ENCODE data around the gene DCAF16. TPM values are rescaled to one million over a fixed set of nuclear protein-coding genes. Genes with fewer than 3 reads are reported as not detected.

The DCAF16 gene
- total RNA-seq, 1 donor from 2014 or later = 32.7 TPM

- no peaks in the 10 kb centered on the region for H3K27me3 ChIP-seq (ENCODE audit: insufficient read depth, low read length)
- H3K9me3 ChIP-seq (ENCODE audit: insufficient read depth, low read depth, low read length) = no peaks in the 10 kb centered on the region
- Mint-ChIP-seq H3K27me3 (ENCODE audit: low read depth, unreplicated experiment) (no peaks in the 10 kb centered on the region), H3K4me3 (ENCODE audit: unreplicated experiment) (peak overlapping the region; percentile 90), H3K4me1 (ENCODE audit: low read depth, unreplicated experiment) (peaks cover 21% of the 10 kb centered on the region), H3K27ac (ENCODE audit: unreplicated experiment) (peak overlapping the region; percentile 42), H3K36me3 (ENCODE audit: low read depth, unreplicated experiment) (no peaks in the 10 kb centered on the region), H3K9me3 (ENCODE audit: unreplicated experiment) (no peaks in the 10 kb centered on the region)
- TF ChIP-seq CTCF (IDR thresholded peaks at IDR 0.05; ENCODE audit: insufficient read depth, low read depth, low read length) (no peak), EZH2 (IDR thresholded peaks at IDR 0.05; ENCODE audit: insufficient read depth, low read length) (no peak)
- peak overlapping the region; percentile 87 for H2AFZ ChIP-seq (ENCODE audit: low read depth, low read length)
- no peak for DNase-seq (ENCODE audit: low read depth)
- H3K36me3 ChIP-seq (ENCODE audit: insufficient read depth, low read length) = no peaks in the 10 kb centered on the region
- peaks cover 22% of the 10 kb centered on the region for H4K20me1 ChIP-seq (ENCODE audit: insufficient read depth, low read length)
- H3K4me1 ChIP-seq (ENCODE audit: insufficient read depth, low read length) = peaks cover 18% of the 10 kb centered on the region
- H3K4me2 ChIP-seq (ENCODE audit: low read length) = peak overlapping the region; percentile 92
- H3K27ac ChIP-seq (ENCODE audit: low read depth, low read length) = peak overlapping the region; percentile 24
- peak overlapping the region; percentile 94 for H3K9ac ChIP-seq (ENCODE audit: low read length)
- no peak for FAIRE-seq
- H3K4me3 ChIP-seq (ENCODE audit: insufficient read depth, low read depth, low read length) = peak overlapping the region; percentile 88
- peaks cover 94% of the 10 kb centered on the region for H3K79me2 ChIP-seq (ENCODE audit: insufficient read depth, low read length)
These were observed 1.6 kb upstream of the DCAF16 start for GRCh38 chr4:17812125-17812524.

- H3K27me3 ChIP-seq (ENCODE audit: insufficient read depth, low read length) = no peaks in the 10 kb centered on the region
- no peaks in the 10 kb centered on the region for H3K36me3 ChIP-seq (ENCODE audit: insufficient read depth, low read length)
- no peaks in the 10 kb centered on the region for H3K27me3 Mint-ChIP-seq (ENCODE audit: low read depth, unreplicated experiment)
- peaks cover 18% of the 10 kb centered on the region for H3K4me1 ChIP-seq (ENCODE audit: insufficient read depth, low read length)
- DNase-seq (ENCODE audit: low read depth) (no peak), FAIRE-seq (no peak)
- H3K4me2 ChIP-seq (ENCODE audit: low read length) = peak overlapping the region; percentile 92
- peak overlapping the region; percentile 94 for H3K9ac ChIP-seq (ENCODE audit: low read length)
- H3K4me3 Mint-ChIP-seq (ENCODE audit: unreplicated experiment) = peak overlapping the region; percentile 98
- H3K4me1 Mint-ChIP-seq (ENCODE audit: low read depth, unreplicated experiment) = peaks cover 23% of the 10 kb centered on the region
- peak overlapping the region; percentile 87 for H2AFZ ChIP-seq (ENCODE audit: low read depth, low read length)
- no peak for TF ChIP-seq CTCF (IDR thresholded peaks at IDR 0.05; ENCODE audit: insufficient read depth, low read depth, low read length)
- TF ChIP-seq EZH2 (IDR thresholded peaks at IDR 0.05; ENCODE audit: insufficient read depth, low read length) = no peak
- peak overlapping the region; percentile 85 for H3K27ac ChIP-seq (ENCODE audit: low read depth, low read length)
- peaks cover 26% of the 10 kb centered on the region for H4K20me1 ChIP-seq (ENCODE audit: insufficient read depth, low read length)
- H3K36me3 Mint-ChIP-seq (ENCODE audit: low read depth, unreplicated experiment) = no peaks in the 10 kb centered on the region
- H3K27ac Mint-ChIP-seq (ENCODE audit: unreplicated experiment) = peak overlapping the region; percentile 58
- H3K79me2 ChIP-seq (ENCODE audit: insufficient read depth, low read length) = peaks cover 97% of the 10 kb centered on the region
- H3K9me3 Mint-ChIP-seq (ENCODE audit: unreplicated experiment) = no peaks in the 10 kb centered on the region
- no peaks in the 10 kb centered on the region for H3K9me3 ChIP-seq (ENCODE audit: insufficient read depth, low read depth, low read length)
- H3K4me3 ChIP-seq (ENCODE audit: insufficient read depth, low read depth, low read length) = peak overlapping the region; percentile 88
These were observed 584 bp upstream of the DCAF16 start for GRCh38 chr4:17811078-17811603.

GRCh38 chr4:17809667-17810066, 890 bp downstream of the DCAF16 start:
- Mint-ChIP-seq H3K4me1 (ENCODE audit: low read depth, unreplicated experiment) (peaks cover 23% of the 10 kb centered on the region), H3K9me3 (ENCODE audit: unreplicated experiment) (no peaks in the 10 kb centered on the region), H3K36me3 (ENCODE audit: low read depth, unreplicated experiment) (no peaks in the 10 kb centered on the region), H3K4me3 (ENCODE audit: unreplicated experiment) (peak overlapping the region; percentile 98), H3K27me3 (ENCODE audit: low read depth, unreplicated experiment) (no peaks in the 10 kb centered on the region), H3K27ac (ENCODE audit: unreplicated experiment) (peak overlapping the region; percentile 90)
- TF ChIP-seq EZH2 (IDR thresholded peaks at IDR 0.05; ENCODE audit: insufficient read depth, low read length) = no peak
- TF ChIP-seq CTCF (IDR thresholded peaks at IDR 0.05; ENCODE audit: insufficient read depth, low read depth, low read length) = no peak
- H3K9ac ChIP-seq (ENCODE audit: low read length) = peak overlapping the region; percentile 96
- no peak for FAIRE-seq
- H3K27ac ChIP-seq (ENCODE audit: low read depth, low read length) = peak overlapping the region; percentile 95
- no peaks in the 10 kb centered on the region for H3K27me3 ChIP-seq (ENCODE audit: insufficient read depth, low read length)
- peaks cover 35% of the 10 kb centered on the region for H4K20me1 ChIP-seq (ENCODE audit: insufficient read depth, low read length)
- H3K4me1 ChIP-seq (ENCODE audit: insufficient read depth, low read length) = peaks cover 18% of the 10 kb centered on the region
- H3K36me3 ChIP-seq (ENCODE audit: insufficient read depth, low read length) = peaks cover 1% of the 10 kb centered on the region
- H3K9me3 ChIP-seq (ENCODE audit: insufficient read depth, low read depth, low read length) = no peaks in the 10 kb centered on the region
- H3K4me3 ChIP-seq (ENCODE audit: insufficient read depth, low read depth, low read length) = peak overlapping the region; percentile 88
- H2AFZ ChIP-seq (ENCODE audit: low read depth, low read length) = no peak overlapping the region
- H3K4me2 ChIP-seq (ENCODE audit: low read length) = peak overlapping the region; percentile 96
- DNase-seq (ENCODE audit: low read depth) = no peak
- peaks cover 97% of the 10 kb centered on the region for H3K79me2 ChIP-seq (ENCODE audit: insufficient read depth, low read length)

All from astrocyte (in vitro differentiated cells and primary cell).